GM21786 (cell line): ENCODE results near the gene GNB1L.

Experiments used
- ATAC-seq: cut with Tn5 transposase; IDR thresholded peaks from one replicate; pipeline ENCODE4 v1.9.1; 2021; ENCODE audit not compliant: unreplicated experiment

The GNB1L gene

GRCh38 chr22:19740586-19740985 lies 114.1 kb downstream of the GNB1L start:
- ATAC-seq, result no peak

- ATAC-seq, result no peak
These were observed 114.7 kb downstream of the GNB1L start for GRCh38 chr22:19739911-19740449.

GRCh38 chr22:19739448-19739895 lies 115.2 kb downstream of the GNB1L start:
- ATAC-seq, result no peak

GRCh38 chr22:19738664-19739447 lies 115.8 kb downstream of the GNB1L start:
- no peak for ATAC-seq

GRCh38 chr22:19737846-19738663 lies 116.6 kb downstream of the GNB1L start:
- ATAC-seq, result no peak

- no peak for ATAC-seq
These were observed 118.8 kb downstream of the GNB1L start for GRCh38 chr22:19735665-19736510.

- ATAC-seq, result no peak
These were observed 119.8 kb downstream of the GNB1L start for GRCh38 chr22:19734837-19735382.

GRCh38 chr22:19734163-19734562 lies 120.5 kb downstream of the GNB1L start:
- ATAC-seq, result no peak

GRCh38 chr22:19733755-19734154 lies 120.9 kb downstream of the GNB1L start:
- ATAC-seq, result no peak
